Stimulated activated CD8-positive, alpha-beta memory T cell treated with anti-CD3 and anti-CD28 coated beads, Interleukin-4, amount 100 ng/mL, for 48 hours (primary cell): ENCODE results near the gene SCIMP.
"Not testable (repeated sequence)": the region's sequence is repeated elsewhere in the genome, so short reads cannot be mapped to it uniquely, and the experiment has no call there.

ENCODE experiments used
- DNase-seq: peaks from one replicate; pipeline ENCODE4 v3.0.0-alpha.2; 2020

The SCIMP gene

GRCh38 chr17:5236938-5237540, 2.4 kb upstream of the SCIMP start:
- DNase-seq = no peak

- not testable (repeated sequence) for DNase-seq
Observed at GRCh38 chr17:5233492-5233891, 1.2 kb downstream of the SCIMP start.

GRCh38 chr17:5226940-5227878, 7.5 kb downstream of the SCIMP start:
- peak; percentile 48 for DNase-seq

GRCh38 chr17:5225668-5226457, 8.8 kb downstream of the SCIMP start:
- no peak for DNase-seq

- DNase-seq = not testable (repeated sequence)
Observed at GRCh38 chr17:5221912-5222311, 12.7 kb downstream of the SCIMP start.

GRCh38 chr17:5220074-5220473, 14.6 kb downstream of the SCIMP start:
- DNase-seq = no peak

- no peak for DNase-seq
Observed at GRCh38 chr17:5219536-5219935, 15.1 kb downstream of the SCIMP start.

GRCh38 chr17:5217562-5217961, 17.1 kb downstream of the SCIMP start:
- not testable (repeated sequence) for DNase-seq

- no peak for DNase-seq
Observed at GRCh38 chr17:5211458-5211857, 23.2 kb downstream of the SCIMP start.

- no peak for DNase-seq
Observed at GRCh38 chr17:5210614-5211252, 23.9 kb downstream of the SCIMP start.

- DNase-seq = no peak
Observed at GRCh38 chr17:5210091-5210490, 24.6 kb downstream of the SCIMP start.

- DNase-seq = no peak
Observed at GRCh38 chr17:5209396-5209795, 25.3 kb downstream of the SCIMP start.

GRCh38 chr17:5203908-5204294, 30.8 kb downstream of the SCIMP start:
- no peak for DNase-seq

GRCh38 chr17:5203178-5203907, 31.3 kb downstream of the SCIMP start:
- DNase-seq = no peak

- DNase-seq = no peak
Observed at GRCh38 chr17:5201011-5201410, 33.6 kb downstream of the SCIMP start.

GRCh38 chr17:5200360-5200759, 34.3 kb downstream of the SCIMP start:
- DNase-seq = no peak

- DNase-seq = no peak
Observed at GRCh38 chr17:5198472-5198871, 36.2 kb downstream of the SCIMP start.

- DNase-seq = no peak
Observed at GRCh38 chr17:5194346-5194745, 40.3 kb downstream of the SCIMP start.

- peak; percentile 98 for DNase-seq
Observed at GRCh38 chr17:5191541-5192417, 42.9 kb downstream of the SCIMP start, which contains the start of gene ZNF594. Gene ZNF594 (minus strand): TSS chr17:5191868. CDS start chr17:5184256, 7,612 bp downstream.

GRCh38 chr17:5184288-5184687, 50.4 kb downstream of the SCIMP start:
- no peak for DNase-seq

- no peak for DNase-seq
Observed at GRCh38 chr17:5183410-5183793, 51.3 kb downstream of the SCIMP start.
